Heart left ventricle (tissue), 16 donors: Measurements from ENCODE around the gene CTU1. TPM values are rescaled to one million over a fixed set of nuclear protein-coding genes. Genes with fewer than 3 reads are reported as not detected.

Source experiments
- ATAC-seq, 4 donors: fragments of 200-7000 bp; cut with Tn5 transposase; one replicate each; pipeline ENCODE4 v1.9.1; 2020 to 2022; ENCODE audit warnings: moderate library complexity in 4 of 4, mild to moderate bottlenecking in 3 of 4, moderate number of reproducible peaks in 1 of 4
- DNase-seq, 5 donors: peaks; one replicate each; pipeline ENCODE4 v3.0.0-alpha.2; 2020
- H3K27ac ChIP-seq, 12 donors: fragments of 200-600 bp; sonication (generic) in 4 of 12; one replicate each; pipeline versions ENCODE4 v1.5.0 to v1.8.0; 2016 to 2022; ENCODE audit warnings: mild to moderate bottlenecking in 2 of 12
- H3K27me3 ChIP-seq, 9 donors: fragments of 200-600 bp; sonication (generic) in 2 of 9; one replicate each; pipeline versions ENCODE4 v1.5.1 to v1.8.0; 2016 to 2022; ENCODE audit warnings: mild to moderate bottlenecking in 3 of 9
- H3K36me3 ChIP-seq, 9 donors: fragments of 200-600 bp; sonication (generic) in 2 of 9; one replicate each; pipeline versions ENCODE4 v1.5.0 to v1.8.0; 2018 to 2022; ENCODE audit warnings: mild to moderate bottlenecking in 2 of 9
- H3K4me1 ChIP-seq, 12 donors: fragments of 200-600 bp; sonication (generic) in 4 of 12; one replicate each; pipeline versions ENCODE4 v1.5.0 to v1.8.0; 2016 to 2022; ENCODE audit warnings: mild to moderate bottlenecking in 3 of 12
- H3K4me3 ChIP-seq, 12 donors: fragments of 200-600 bp; sonication (generic) in 4 of 12; one replicate each; pipeline versions ENCODE4 v1.5.0 to v1.8.0; 2017 to 2022; ENCODE audit warnings: mild to moderate bottlenecking in 9 of 12, moderate library complexity in 4 of 12
- H3K9me3 ChIP-seq, 12 donors: fragments of 200-600 bp; sonication (generic) in 4 of 12; one replicate each; pipeline versions ENCODE4 v1.5.0 to v1.8.0; 2016 to 2022; ENCODE audit warnings: mild to moderate bottlenecking in 1 of 12
- POLR2A ChIP-seq, 2 donors: fragments of 450-650 bp; IDR thresholded peaks; one replicate each; pipeline ENCODE4 v1.6.1; 2017; ENCODE audit warnings: antibody characterized with exemption in 2 of 2, mild to moderate bottlenecking in 2 of 2, moderate library complexity in 2 of 2
- WGBS, 4 donors: extraction: QIAGEN DNeasy Blood & Tissue Kit in 2 of 4; methylation state at CpG; one replicate each; pipeline versions ENCODE4 v1.1.5 to v1.1.7; 2013 to 2018; 5-methylcytosine and 5-hydroxymethylcytosine counted together
- intact Hi-C, 10 donors: fragments of 100-400 bp; cut with DNase I; formaldehyde crosslinking; loops; one replicate each; pipeline versions ENCODE4 v1.11.1 to v1.14.2; 2022
- polyA plus RNA-seq, 2 donors: library from polyadenylated mRNA; stranded (reverse); fragments of 200-250 nt; gene quantifications; one replicate each; pipeline ENCODE4 v1.2.3, GENCODE V29; 2013
- total RNA-seq, 9 donors: library from RNA; depleted of rRNA in 2 of 9; stranded (reverse); fragments of >200 nt in 2 of 9; fragmentation: NEBNext Ultra II Directional in 3 of 9; extraction: Animal tissue kit (Norgen Biotek cat#: 25700) in 3 of 9; gene quantifications; one replicate each; pipeline versions ENCODE4 v1.1.0 to v1.2.4, GENCODE V29; 2016 to 2023
- TF ChIP-seq, protein P1 (sequence below), 12 donors: fragments of 200-600 bp; sonication (generic) in 4 of 12; IDR thresholded peaks; one replicate each; pipeline versions ENCODE4 v1.5.0 to v1.8.0; 2018 to 2022; ENCODE audit warnings: antibody characterized with exemption in 12 of 12, mild to moderate bottlenecking in 5 of 12
- donor health status: ischemic (EF 13 %, LVEDD 7.1; RV severe dilation, severe dysfunction).
- donor health status: healthy with polysubstance abuse.
- donor health status: DM: no; HTN: yes; CAD: no.
- donor health status: DM: no; HTN: no; CAD: no.
- donor health status: ischemic (EF 25% LVEDD 6.9; RV normal size, moderate dysfunction).
- donor health status: ischemic (EF 25% LVEDD 5.7; RV mildly dilated, moderate dysfunction).
- donor health status: healthy.
- donor health status: DM: yes; HTN: yes; CAD: no.
- donor health status: ischemic (EF 35%, LVEDD 5.7; RV mildly dilated, moderate dysfunction).
- donor health status: nonischemic (EF 11% LVEDD 7.7; RV severe dilation, severe dysfunction).
- donor health status: DM: yes; HTN: yes; CAD: no.
- donor health status: PGD.
- donor health status: ischemic (EF 29% LVEDD 5.4; RV normal size, mild dysfunction).
- donor health status: nonischemic (EF 23%, LVEDD 6.1; RV moderate dilation, normal function).

CTU1 gene
- total and polyA plus RNA-seq, 11 donors, result 1.4 to 11.2 (median 3.9) TPM

DNA sequence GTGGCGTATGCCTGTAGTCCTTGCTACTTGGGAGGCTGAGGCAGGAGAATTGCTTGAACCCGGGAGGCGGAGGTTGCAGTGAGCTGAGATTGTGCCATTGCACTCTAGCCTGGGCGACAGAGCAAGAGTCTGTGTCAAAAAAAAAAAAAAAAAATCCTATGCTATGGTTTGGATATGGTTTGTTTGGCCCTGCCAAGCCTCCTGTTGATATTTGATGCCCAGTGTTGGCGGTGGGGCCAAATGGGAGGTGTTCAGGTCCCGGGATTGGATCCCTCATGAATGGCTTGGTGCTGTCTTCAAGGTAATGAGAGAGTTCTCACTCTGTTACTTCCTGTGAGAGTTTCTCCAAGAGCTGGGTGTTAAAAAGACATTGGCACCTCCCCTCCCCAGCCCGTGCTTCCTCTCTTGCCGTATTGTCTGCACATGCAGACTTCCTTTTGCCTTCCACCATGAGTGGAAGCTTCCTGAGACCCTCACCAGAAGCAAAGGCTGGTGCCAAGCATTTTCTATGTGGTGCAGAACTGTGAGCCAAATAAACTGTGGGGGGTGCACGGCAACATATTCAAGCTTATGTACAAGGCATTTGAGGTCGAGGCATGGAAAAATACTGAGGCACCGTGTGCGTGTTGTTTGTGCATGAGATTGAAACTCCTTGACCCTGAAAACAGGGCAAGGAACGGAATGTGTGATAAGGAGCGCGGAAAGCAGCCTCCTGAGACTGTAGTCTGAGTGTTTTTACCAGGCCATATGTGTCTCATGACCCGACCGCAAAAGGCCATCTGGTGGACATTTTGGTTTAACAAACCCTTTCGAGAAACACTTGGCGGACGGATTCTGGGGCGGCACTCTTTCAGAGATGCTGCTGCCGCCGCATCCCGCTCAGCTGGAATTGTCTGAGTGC lies 23.8 kb upstream of the CTU1 start:
- H3K27ac ChIP-seq, result peak overlapping the region in 10 of 12 donors; percentile 9 to 86 (median 44)
- peaks cover 0 to 89% (median 4%) of the 10 kb centered on the region in 12 donors for H3K4me1 ChIP-seq
- H3K36me3 ChIP-seq, result peaks cover 0 to 6% (median 0%) of the 10 kb centered on the region in 9 donors
- peak in 4 of 5 donors; percentile 57 to 74 (median 67) for DNase-seq
- peak; percentile 57 to 80 (median 64) for ATAC-seq
- intact Hi-C loops, result no loop called here
- WGBS, 4 donors, result 38 to 51% (median 42%) methylated on average over 24 of the region's 24 CpGs
- peak overlapping the region in 3 of 12 donors; percentile 6 to 32 (median 9) for H3K4me3 ChIP-seq
- peaks cover 0 to 8% (median 0%) of the 10 kb centered on the region in 9 donors for H3K27me3 ChIP-seq
- no peaks in the 10 kb centered on the region for H3K9me3 ChIP-seq
- TF ChIP-seq, protein P1, sequence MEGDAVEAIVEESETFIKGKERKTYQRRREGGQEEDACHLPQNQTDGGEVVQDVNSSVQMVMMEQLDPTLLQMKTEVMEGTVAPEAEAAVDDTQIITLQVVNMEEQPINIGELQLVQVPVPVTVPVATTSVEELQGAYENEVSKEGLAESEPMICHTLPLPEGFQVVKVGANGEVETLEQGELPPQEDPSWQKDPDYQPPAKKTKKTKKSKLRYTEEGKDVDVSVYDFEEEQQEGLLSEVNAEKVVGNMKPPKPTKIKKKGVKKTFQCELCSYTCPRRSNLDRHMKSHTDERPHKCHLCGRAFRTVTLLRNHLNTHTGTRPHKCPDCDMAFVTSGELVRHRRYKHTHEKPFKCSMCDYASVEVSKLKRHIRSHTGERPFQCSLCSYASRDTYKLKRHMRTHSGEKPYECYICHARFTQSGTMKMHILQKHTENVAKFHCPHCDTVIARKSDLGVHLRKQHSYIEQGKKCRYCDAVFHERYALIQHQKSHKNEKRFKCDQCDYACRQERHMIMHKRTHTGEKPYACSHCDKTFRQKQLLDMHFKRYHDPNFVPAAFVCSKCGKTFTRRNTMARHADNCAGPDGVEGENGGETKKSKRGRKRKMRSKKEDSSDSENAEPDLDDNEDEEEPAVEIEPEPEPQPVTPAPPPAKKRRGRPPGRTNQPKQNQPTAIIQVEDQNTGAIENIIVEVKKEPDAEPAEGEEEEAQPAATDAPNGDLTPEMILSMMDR (IDR thresholded peaks at IDR 0.05), result peak in 2 of 12 donors; percentile 13 to 36
- no peak for TF ChIP-seq POLR2A (IDR thresholded peaks at IDR 0.05)

DNA sequence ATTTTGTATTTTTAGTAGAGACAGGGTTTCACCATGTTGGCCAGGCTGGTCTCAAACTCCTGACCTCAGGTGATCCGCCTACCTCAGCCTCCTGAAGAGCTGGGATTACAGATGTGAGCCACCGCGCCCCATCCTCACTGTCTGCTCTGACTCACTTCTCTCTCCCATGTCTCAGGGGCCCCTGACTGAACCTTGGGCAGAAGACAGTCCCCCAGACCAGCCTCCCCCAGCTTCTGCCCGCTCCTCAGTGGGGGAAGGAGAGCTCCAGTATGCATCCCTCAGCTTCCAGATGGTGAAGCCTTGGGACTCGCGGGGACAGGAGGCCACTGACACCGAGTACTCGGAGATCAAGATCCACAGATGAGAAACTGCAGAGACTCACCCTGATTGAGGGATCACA lies 21.5 kb upstream of the CTU1 start:
- 78 to 85% (median 81%) methylated on average over 7 to 8 of the region's 8 CpGs for WGBS, 4 donors
- Histone ChIP-seq H3K9me3 (no peaks in the 10 kb centered on the region), H3K4me3 (no peak overlapping the region), H3K36me3 (peaks cover 0 to 6% (median 0%) of the 10 kb centered on the region in 9 donors), H3K4me1 (peaks cover 0 to 80% (median 4%) of the 10 kb centered on the region in 12 donors), H3K27me3 (peaks cover 0 to 15% (median 0%) of the 10 kb centered on the region in 9 donors), H3K27ac (peak overlapping the region in 1 of 12 donors; percentile 95)
- no peak for TF ChIP-seq POLR2A (IDR thresholded peaks at IDR 0.05)
- TF ChIP-seq, protein P1 (IDR thresholded peaks at IDR 0.05), result no peak
- intact Hi-C loops, result no loop called here
- DNase-seq, result no peak
- ATAC-seq, result no peak

DNA sequence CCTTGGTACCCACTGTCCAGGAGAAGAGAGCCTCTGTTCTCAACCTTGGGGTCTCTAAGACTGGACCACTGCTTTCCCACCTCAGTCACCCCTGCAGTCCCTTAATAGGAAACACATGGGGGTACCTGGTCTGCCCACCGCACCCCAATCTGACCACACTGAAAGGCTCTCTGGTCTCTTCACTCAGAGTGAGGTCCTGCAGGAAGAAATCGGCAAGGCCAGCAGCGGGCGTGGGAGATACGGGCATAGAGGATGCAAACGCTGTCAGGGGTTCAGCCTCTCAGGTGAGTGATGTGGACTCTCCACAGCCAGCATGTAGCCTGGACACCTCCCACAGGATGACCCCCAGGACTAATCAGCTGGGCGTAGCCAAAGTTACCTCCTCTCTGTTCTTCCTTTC lies 20.0 kb upstream of the CTU1 start:
- 82 to 90% (median 87%) methylated on average over 7 of the region's 7 CpGs for WGBS, 4 donors
- H3K27me3 ChIP-seq, result peaks cover 0 to 25% (median 0%) of the 10 kb centered on the region in 9 donors

More for the DNA sequence above, 20.0 kb upstream of the CTU1 start:
- Histone ChIP-seq H3K9me3 (no peaks in the 10 kb centered on the region), H3K4me3 (peak overlapping the region in 1 of 12 donors; percentile 27), H3K4me1 (peaks cover 0 to 89% (median 4%) of the 10 kb centered on the region in 12 donors), H3K27ac (peak overlapping the region in 10 of 12 donors; percentile 6 to 95 (median 33)), H3K36me3 (peaks cover 0 to 6% (median 0%) of the 10 kb centered on the region in 9 donors)
- no peak for TF ChIP-seq POLR2A (IDR thresholded peaks at IDR 0.05)
- TF ChIP-seq, protein P1 (IDR thresholded peaks at IDR 0.05), result no peak
- DNase-seq (no peak), ATAC-seq (no peak)
- intact Hi-C loops, result no loop called here
